H1 (cell line): ENCODE data around the gene TEX54. TPM values are rescaled to one million over a fixed set of nuclear protein-coding genes. Genes with fewer than 3 reads are reported as not detected.

ENCODE experiments used
- microRNA-seq, 2 experiments: library from miRNA; unstranded; fragments of <30 nt; microRNA quantifications; one replicate each; pipeline versions ENCODE4 to v1.2.0, GENCODE V29; 2016 to 2020; ENCODE audit warnings: borderline microRNAs expressed in 2 of 2, borderline number of aligned reads in 2 of 2, borderline replicate concordance in 1 of 2
- polyA plus RNA-seq, 7 experiments: library from polyadenylated mRNA; depleted of rRNA in 3 of 7; stranded (reverse) in 5 of 7; unstranded in 2 of 7; fragments of >200 nt in 5 of 7; fragments of 200-250 nt in 2 of 7; gene quantifications; 1 replicate in 5 of 7; 2 replicates in 1 of 7; 4 replicates in 1 of 7; pipeline versions ENCODE4 v1.2.1 to v1.2.3, GENCODE V29; 2011 to 2013; ENCODE audit warnings: missing spikeins in 2 of 7, mixed read lengths in 2 of 7
- small RNA-seq: library from polyadenylated mRNA; stranded (forward); fragments of <200 nt; extraction: miRNeasy Mini kit (QIAGEN cat#:217004); gene quantifications from one replicate; pipeline ENCODE3, GENCODE V24; 2013; ENCODE audit not compliant: insufficient read depth
- total RNA-seq: library from RNA; stranded (reverse); fragmentation: NEBNext Ultra II Directional; extraction: Animal tissue kit (Norgen Biotek cat#: 25700); gene quantifications from 2 replicates; pipeline ENCODE4 v1.2.1, GENCODE V29; 2021

TEX54 gene
- total and polyA plus RNA-seq, 2 of the 8 experiments (the other 6 are each of a cell fraction or from before 2014, with no cell fraction given) = 1.2 TPM; not detected in 1

Small RNA genes lying within 50 kb of the gene (microRNA-seq; reads per million reads assigned to microRNA genes)
- 0 reads per million in 2 experiments for gene MIR6514
- gene MIR6748 = 0 reads per million in 2 experiments

Small RNA genes lying within 50 kb of the gene (small RNA-seq; reads per million reads assigned to genes)
- gene MIR6514 = 2.4 reads per million, percentile 26 among the genes with 10 or more reads in this experiment
- not detected for gene RF00099
- gene RNU6-118P = not detected
- gene SNORD22 = not detected
- not detected for gene SNORD26
- not detected for gene SNORD27
- gene SNORD28 = not detected
- gene SNORD30 = 429 reads per million, percentile 99 among the genes with 10 or more reads in this experiment

Other genes with a start within 250 kb of the TEX54 start
- 24.6 and 31.5 TPM in 2 replicates for gene TUT1, start 241.3 kb downstream of the TEX54 start, total RNA-seq
- gene TUT1, start 241.3 kb downstream of the TEX54 start, polyA plus RNA-seq (2011; rRNA removed) = 17.8 and 26.2 TPM in 2 replicates
- 114 and 117 TPM in 2 replicates for gene MTA2, start 231.0 kb downstream of the TEX54 start, total RNA-seq
- 25.7 and 32.2 TPM in 2 replicates for gene MTA2, start 231.0 kb downstream of the TEX54 start, polyA plus RNA-seq (2011; rRNA removed)
- gene EML3, start 220.1 kb downstream of the TEX54 start, total RNA-seq = 29.9 and 31.2 TPM in 2 replicates
- gene EML3, start 220.1 kb downstream of the TEX54 start, polyA plus RNA-seq (2011; rRNA removed) = 19.2 and 30.1 TPM in 2 replicates
- 0.55 and 2.2 TPM in 2 replicates for gene ROM1, start 219.6 kb downstream of the TEX54 start, total RNA-seq
- 0.86 and 0.91 TPM in 2 replicates for gene ROM1, start 219.6 kb downstream of the TEX54 start, polyA plus RNA-seq (2011; rRNA removed)
- gene B3GAT3, start 210.9 kb downstream of the TEX54 start, total RNA-seq = 28.0 and 34.5 TPM in 2 replicates
- gene B3GAT3, start 210.9 kb downstream of the TEX54 start, polyA plus RNA-seq (2011; rRNA removed) = 39.0 and 57.7 TPM in 2 replicates
- 326 and 330 TPM in 2 replicates for gene GANAB, start 186.2 kb downstream of the TEX54 start, total RNA-seq
- 289 and 297 TPM in 2 replicates for gene GANAB, start 186.2 kb downstream of the TEX54 start, polyA plus RNA-seq (2011; rRNA removed)
- 29.3 and 30.1 TPM in 2 replicates for gene INTS5, start 179.5 kb downstream of the TEX54 start, total RNA-seq
- gene INTS5, start 179.5 kb downstream of the TEX54 start, polyA plus RNA-seq (2011; rRNA removed) = 23.6 and 30.3 TPM in 2 replicates
- 171 and 173 TPM in 2 replicates for gene C11orf98, start 167.6 kb downstream of the TEX54 start, total RNA-seq
- 68.0 and 72.1 TPM in 2 replicates for gene C11orf98, start 167.6 kb downstream of the TEX54 start, polyA plus RNA-seq (2011; rRNA removed)
- 66.1 and 67.8 TPM in 2 replicates for gene CSKMT, start 167.5 kb downstream of the TEX54 start, total RNA-seq
- 12.0 and 26.4 TPM in 2 replicates for gene CSKMT, start 167.5 kb downstream of the TEX54 start, polyA plus RNA-seq (2011; rRNA removed)
- gene UQCC3, start 161.2 kb downstream of the TEX54 start, total RNA-seq = 14.2 and 15.2 TPM in 2 replicates
- 15.7 and 27.9 TPM in 2 replicates for gene UQCC3, start 161.2 kb downstream of the TEX54 start, polyA plus RNA-seq (2011; rRNA removed)
- gene LBHD1, start 160.6 kb downstream of the TEX54 start, total RNA-seq = 3.6 and 5.2 TPM in 2 replicates
- 2.3 and 2.8 TPM in 2 replicates for gene LBHD1, start 160.6 kb downstream of the TEX54 start, polyA plus RNA-seq (2011; rRNA removed)
- 104 and 114 TPM in 2 replicates for gene UBXN1, start 153.8 kb downstream of the TEX54 start, total RNA-seq
- gene UBXN1, start 153.8 kb downstream of the TEX54 start, polyA plus RNA-seq (2011; rRNA removed) = 78.6 and 126 TPM in 2 replicates
- gene LRRN4CL, start 143.3 kb downstream of the TEX54 start, total RNA-seq = 0.26 TPM in 1 of 2 replicates, not detected in the other
- gene LRRN4CL, start 143.3 kb downstream of the TEX54 start, polyA plus RNA-seq (2011; rRNA removed) = 0.03 and 0.05 TPM in 2 replicates
- gene BSCL2, start 125.4 kb downstream of the TEX54 start, total RNA-seq = 59.5 and 73.7 TPM in 2 replicates
- 264 and 286 TPM in 2 replicates for gene BSCL2, start 125.4 kb downstream of the TEX54 start, polyA plus RNA-seq (2011; rRNA removed)
- gene GNG3, start 125.2 kb downstream of the TEX54 start, total RNA-seq = 4.9 and 6.4 TPM in 2 replicates
- 10.9 and 12.1 TPM in 2 replicates for gene GNG3, start 125.2 kb downstream of the TEX54 start, polyA plus RNA-seq (2011; rRNA removed)
- 44.3 and 46.4 TPM in 2 replicates for gene HNRNPUL2, start 105.4 kb downstream of the TEX54 start, total RNA-seq
- gene HNRNPUL2, start 105.4 kb downstream of the TEX54 start, polyA plus RNA-seq (2011; rRNA removed) = 12.7 and 14.9 TPM in 2 replicates
- 34.1 and 34.5 TPM in 2 replicates for gene TTC9C, start 104.4 kb downstream of the TEX54 start, total RNA-seq
- 25.4 and 28.1 TPM in 2 replicates for gene TTC9C, start 104.4 kb downstream of the TEX54 start, polyA plus RNA-seq (2011; rRNA removed)
- gene ZBTB3, start 78.7 kb downstream of the TEX54 start, total RNA-seq = 76.5 and 76.9 TPM in 2 replicates
- 30.2 and 39.5 TPM in 2 replicates for gene ZBTB3, start 78.7 kb downstream of the TEX54 start, polyA plus RNA-seq (2011; rRNA removed)
- gene POLR2G, start 71.3 kb downstream of the TEX54 start, total RNA-seq = 126 and 131 TPM in 2 replicates
- 206 and 329 TPM in 2 replicates for gene POLR2G, start 71.3 kb downstream of the TEX54 start, polyA plus RNA-seq (2011; rRNA removed)
- 29.6 and 31.9 TPM in 2 replicates for gene TAF6L, start 61.4 kb downstream of the TEX54 start, total RNA-seq
- gene TAF6L, start 61.4 kb downstream of the TEX54 start, polyA plus RNA-seq (2011; rRNA removed) = 24.8 and 37.3 TPM in 2 replicates
- gene TMEM179B, start 45.4 kb downstream of the TEX54 start, total RNA-seq = 16.3 and 18.6 TPM in 2 replicates
- 62.2 and 65.1 TPM in 2 replicates for gene TMEM179B, start 45.4 kb downstream of the TEX54 start, polyA plus RNA-seq (2011; rRNA removed)
- 22.9 and 23.5 TPM in 2 replicates for gene TMEM223, start 40.8 kb downstream of the TEX54 start, total RNA-seq
- gene TMEM223, start 40.8 kb downstream of the TEX54 start, polyA plus RNA-seq (2011; rRNA removed) = 59.7 and 64.1 TPM in 2 replicates
- 44.8 and 49.8 TPM in 2 replicates for gene NXF1, start 27.4 kb downstream of the TEX54 start, total RNA-seq
- gene NXF1, start 27.4 kb downstream of the TEX54 start, polyA plus RNA-seq (2011; rRNA removed) = 48.1 and 63.6 TPM in 2 replicates
- gene STX5, start 790 bp downstream of the TEX54 start, total RNA-seq = 24.2 and 25.3 TPM in 2 replicates
- gene STX5, start 790 bp downstream of the TEX54 start, polyA plus RNA-seq (2011; rRNA removed) = 23.4 and 28.5 TPM in 2 replicates
- 97.0 and 101 TPM in 2 replicates for gene WDR74, start 6.7 kb upstream of the TEX54 start, total RNA-seq
- 93.6 and 116 TPM in 2 replicates for gene WDR74, start 6.7 kb upstream of the TEX54 start, polyA plus RNA-seq (2011; rRNA removed)
- 393 and 410 TPM in 2 replicates for gene SLC3A2, start 48.1 kb upstream of the TEX54 start, total RNA-seq
- gene SLC3A2, start 48.1 kb upstream of the TEX54 start, polyA plus RNA-seq (2011; rRNA removed) = 435 and 574 TPM in 2 replicates
- not detected in 2 replicates for gene CHRM1, start 88.5 kb upstream of the TEX54 start, total RNA-seq
- 0.05 and 0.08 TPM in 2 replicates for gene CHRM1, start 88.5 kb upstream of the TEX54 start, polyA plus RNA-seq (2011; rRNA removed)
- not detected in 2 replicates for gene SLC22A6, start 152.1 kb upstream of the TEX54 start, total RNA-seq
- gene SLC22A6, start 152.1 kb upstream of the TEX54 start, polyA plus RNA-seq (2011; rRNA removed) = not detected in 2 replicates
- not detected in 2 replicates for gene SLC22A8, start 183.0 kb upstream of the TEX54 start, total RNA-seq
- gene SLC22A8, start 183.0 kb upstream of the TEX54 start, polyA plus RNA-seq (2011; rRNA removed) = not detected in 2 replicates